Measurements from ENCODE around the gene BNIP3. TPM values are rescaled to one million over a fixed set of nuclear protein-coding genes. Genes with fewer than 3 reads are reported as not detected.

Gene BNIP3
- total RNA-seq, 1 donor from 2014 or later = 88.9 TPM

DNA sequence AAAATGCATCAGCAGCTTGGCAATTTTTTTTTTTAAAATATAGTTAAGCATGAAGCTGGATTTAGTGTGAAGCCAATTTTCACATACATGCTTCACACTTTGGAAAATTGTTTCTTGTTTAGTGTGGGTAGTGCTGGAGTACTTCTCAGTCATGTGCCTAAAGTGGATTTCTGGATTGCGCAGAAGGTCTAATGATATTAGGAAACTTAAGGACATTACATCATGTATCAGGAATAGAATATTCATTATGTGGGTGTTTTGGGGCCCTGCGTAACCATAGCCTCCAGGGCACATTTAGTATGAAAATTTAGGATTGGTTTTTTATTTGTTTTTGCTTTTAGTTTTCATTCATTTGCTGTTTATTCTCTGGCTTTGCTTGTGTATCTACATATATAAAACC is 28.8 kb upstream of the BNIP3 start:
- H3K36me3 Mint-ChIP-seq (ENCODE audit: low read depth) = no peaks in the 10 kb centered on the region
- DNase-seq (ENCODE audit: low spot score) = no peak
- TF ChIP-seq, protein P1, sequence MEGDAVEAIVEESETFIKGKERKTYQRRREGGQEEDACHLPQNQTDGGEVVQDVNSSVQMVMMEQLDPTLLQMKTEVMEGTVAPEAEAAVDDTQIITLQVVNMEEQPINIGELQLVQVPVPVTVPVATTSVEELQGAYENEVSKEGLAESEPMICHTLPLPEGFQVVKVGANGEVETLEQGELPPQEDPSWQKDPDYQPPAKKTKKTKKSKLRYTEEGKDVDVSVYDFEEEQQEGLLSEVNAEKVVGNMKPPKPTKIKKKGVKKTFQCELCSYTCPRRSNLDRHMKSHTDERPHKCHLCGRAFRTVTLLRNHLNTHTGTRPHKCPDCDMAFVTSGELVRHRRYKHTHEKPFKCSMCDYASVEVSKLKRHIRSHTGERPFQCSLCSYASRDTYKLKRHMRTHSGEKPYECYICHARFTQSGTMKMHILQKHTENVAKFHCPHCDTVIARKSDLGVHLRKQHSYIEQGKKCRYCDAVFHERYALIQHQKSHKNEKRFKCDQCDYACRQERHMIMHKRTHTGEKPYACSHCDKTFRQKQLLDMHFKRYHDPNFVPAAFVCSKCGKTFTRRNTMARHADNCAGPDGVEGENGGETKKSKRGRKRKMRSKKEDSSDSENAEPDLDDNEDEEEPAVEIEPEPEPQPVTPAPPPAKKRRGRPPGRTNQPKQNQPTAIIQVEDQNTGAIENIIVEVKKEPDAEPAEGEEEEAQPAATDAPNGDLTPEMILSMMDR (IDR thresholded peaks at IDR 0.05) = no peak
- no peak overlapping the region for H3K4me3 Mint-ChIP-seq (ENCODE audit: unreplicated experiment)
- H3K27ac Mint-ChIP-seq (ENCODE audit: unreplicated experiment) = no peak overlapping the region
- H3K9me3 Mint-ChIP-seq (ENCODE audit: low read depth) = peaks cover 1% of the 10 kb centered on the region
- H3K27me3 Mint-ChIP-seq (ENCODE audit: low read depth) = peaks cover 39% of the 10 kb centered on the region
- H3K4me1 Mint-ChIP-seq (ENCODE audit: low read depth) = no peaks in the 10 kb centered on the region

DNA sequence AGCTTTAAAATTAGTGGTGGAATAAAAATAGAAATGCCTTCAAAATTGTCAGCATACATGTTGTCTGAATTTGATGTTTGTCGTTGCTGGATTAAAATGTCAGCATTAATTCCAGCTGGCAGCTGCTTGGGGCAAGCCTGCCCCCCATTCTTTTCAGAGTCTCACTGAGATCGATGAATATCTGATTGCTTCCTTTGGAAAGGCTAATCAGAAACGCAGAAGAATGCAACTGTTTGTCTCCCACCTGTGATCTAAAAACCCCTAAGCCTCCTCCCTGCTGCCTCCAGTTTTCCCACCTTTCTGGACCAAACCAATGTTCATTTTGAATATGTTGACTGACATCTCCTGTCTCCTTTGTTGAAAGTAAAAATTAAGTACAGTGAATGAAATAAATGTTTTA is 27.9 kb upstream of the BNIP3 start:
- Mint-ChIP-seq H3K27me3 (ENCODE audit: low read depth) (peaks cover 39% of the 10 kb centered on the region), H3K36me3 (ENCODE audit: low read depth) (no peaks in the 10 kb centered on the region), H3K27ac (ENCODE audit: unreplicated experiment) (no peak overlapping the region), H3K9me3 (ENCODE audit: low read depth) (peaks cover 7% of the 10 kb centered on the region), H3K4me1 (ENCODE audit: low read depth) (no peaks in the 10 kb centered on the region), H3K4me3 (ENCODE audit: unreplicated experiment) (no peak overlapping the region)
- no peak for DNase-seq (ENCODE audit: low spot score)
- TF ChIP-seq, protein P1 (IDR thresholded peaks at IDR 0.05) = no peak

DNA sequence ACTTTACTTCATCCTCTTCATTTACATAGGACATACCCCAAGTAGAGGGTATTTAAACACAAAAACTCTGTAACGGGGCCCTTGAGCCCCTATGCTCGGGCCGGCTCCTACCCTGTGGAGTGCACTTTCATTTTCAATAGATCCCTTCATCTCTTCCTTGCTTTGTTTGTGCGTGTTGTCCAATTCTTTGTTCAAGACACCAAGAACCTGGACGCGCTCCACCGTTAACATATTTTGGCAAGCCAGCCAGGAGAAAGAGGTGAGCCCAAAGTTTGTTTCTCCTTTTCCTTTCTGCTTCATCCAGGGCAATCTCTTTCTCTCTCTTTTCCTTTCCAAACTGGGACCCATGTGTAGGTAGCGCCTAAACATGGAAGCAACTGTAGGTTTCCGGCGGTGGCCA is 26.0 kb upstream of the BNIP3 start:
- DNase-seq (ENCODE audit: low spot score) = no peak
- no peak overlapping the region for H3K4me3 Mint-ChIP-seq (ENCODE audit: unreplicated experiment)
- TF ChIP-seq, protein P1 (IDR thresholded peaks at IDR 0.05) = no peak
- peaks cover 7% of the 10 kb centered on the region for H3K9me3 Mint-ChIP-seq (ENCODE audit: low read depth)
- H3K27ac Mint-ChIP-seq (ENCODE audit: unreplicated experiment) = no peak overlapping the region
- H3K27me3 Mint-ChIP-seq (ENCODE audit: low read depth) = peaks cover 32% of the 10 kb centered on the region
- H3K4me1 Mint-ChIP-seq (ENCODE audit: low read depth) = no peaks in the 10 kb centered on the region
- H3K36me3 Mint-ChIP-seq (ENCODE audit: low read depth) = no peaks in the 10 kb centered on the region

DNA sequence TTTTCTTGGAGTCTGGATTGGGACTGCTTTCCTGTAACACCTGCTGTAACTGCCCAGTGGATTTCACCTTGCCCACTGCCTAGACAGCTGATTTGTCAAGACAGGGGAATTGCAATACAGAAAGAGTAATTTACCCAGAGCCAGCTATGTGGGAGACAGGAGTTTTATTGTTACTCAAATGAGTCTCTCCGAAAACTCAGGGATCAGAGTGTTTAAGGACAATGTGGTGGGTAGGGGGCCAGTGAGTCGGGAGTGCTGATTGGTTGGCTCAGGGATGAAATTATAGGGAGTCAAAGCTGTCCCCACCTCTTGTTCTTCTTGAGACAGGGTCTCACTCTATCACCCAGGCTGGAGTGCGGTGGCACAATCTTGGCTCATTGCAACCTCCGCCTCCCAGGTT is 25.2 kb upstream of the BNIP3 start:
- peaks cover 7% of the 10 kb centered on the region for H3K9me3 Mint-ChIP-seq (ENCODE audit: low read depth)
- H3K36me3 Mint-ChIP-seq (ENCODE audit: low read depth) = no peaks in the 10 kb centered on the region
- DNase-seq (ENCODE audit: low spot score) = no peak
- H3K4me3 Mint-ChIP-seq (ENCODE audit: unreplicated experiment) = no peak overlapping the region
- TF ChIP-seq, protein P1 (IDR thresholded peaks at IDR 0.05) = no peak
- H3K27ac Mint-ChIP-seq (ENCODE audit: unreplicated experiment) = no peak overlapping the region
- no peaks in the 10 kb centered on the region for H3K4me1 Mint-ChIP-seq (ENCODE audit: low read depth)
- H3K27me3 Mint-ChIP-seq (ENCODE audit: low read depth) = peaks cover 34% of the 10 kb centered on the region

DNA sequence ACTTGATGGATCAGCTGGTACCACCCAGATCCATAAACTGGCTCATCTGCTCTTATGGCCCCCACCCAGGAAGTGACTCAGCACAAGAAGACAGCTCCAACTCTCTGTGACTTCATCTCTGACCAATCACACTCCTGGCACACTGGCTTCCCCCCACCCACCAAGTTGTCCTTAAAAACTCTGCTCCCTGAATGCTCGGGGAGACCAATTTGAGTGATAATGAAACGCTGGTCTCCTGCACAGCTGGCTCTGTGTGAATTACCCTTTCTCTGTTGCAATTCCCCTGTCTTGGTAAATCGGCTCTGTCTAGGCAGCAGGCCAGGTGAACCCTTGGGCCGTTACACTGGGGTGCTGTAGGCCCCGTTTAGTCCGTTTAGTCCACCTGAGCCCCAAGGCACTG is 23.4 kb upstream of the BNIP3 start:
- no peak for DNase-seq (ENCODE audit: low spot score)
- peaks cover 7% of the 10 kb centered on the region for H3K9me3 Mint-ChIP-seq (ENCODE audit: low read depth)
- TF ChIP-seq, protein P1 (IDR thresholded peaks at IDR 0.05) = no peak
- H3K4me3 Mint-ChIP-seq (ENCODE audit: unreplicated experiment) = no peak overlapping the region
- no peaks in the 10 kb centered on the region for H3K36me3 Mint-ChIP-seq (ENCODE audit: low read depth)
- H3K4me1 Mint-ChIP-seq (ENCODE audit: low read depth) = no peaks in the 10 kb centered on the region
- no peak overlapping the region for H3K27ac Mint-ChIP-seq (ENCODE audit: unreplicated experiment)
- H3K27me3 Mint-ChIP-seq (ENCODE audit: low read depth) = peaks cover 23% of the 10 kb centered on the region
